ENCODE measurements around the gene BAIAP2. TPM values are rescaled to one million over a fixed set of nuclear protein-coding genes. Genes with fewer than 3 reads are reported as not detected.

BAIAP2 gene
- total RNA-seq, 2 donors from 2014 or later, result 9.9 to 15.6 TPM

DNA sequence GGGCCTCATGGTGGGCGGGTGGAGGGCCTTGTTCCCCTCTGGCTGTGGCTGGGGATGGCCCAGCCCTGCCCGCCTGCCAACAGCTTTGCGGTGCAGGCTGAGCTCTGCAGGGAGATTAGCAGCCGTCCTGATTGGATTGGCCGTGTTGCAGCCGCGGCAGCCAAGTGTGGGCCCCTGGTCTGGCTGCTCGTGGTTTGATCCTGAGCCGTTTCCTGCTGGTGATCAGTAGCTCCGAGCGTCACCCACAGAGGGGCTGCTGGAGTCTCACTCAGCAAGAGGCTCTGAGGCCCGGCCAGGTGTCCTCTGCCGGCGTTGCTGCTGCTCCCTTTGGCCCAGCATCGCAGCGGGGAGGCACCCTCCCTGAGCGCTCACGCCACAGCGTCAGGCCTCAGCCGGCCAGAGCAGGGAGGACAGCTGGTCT is 32.5 kb downstream of the BAIAP2 start:
- no peaks in the 10 kb centered on the region for H3K27me3 ChIP-seq (replicated peaks; ENCODE audit: insufficient read depth)
- H3K4me1 ChIP-seq (ENCODE audit: control insufficient read depth in 1 of 2, low read depth in 2 of 2), result peaks cover 0 to 20% of the 10 kb centered on the region in 2 donors
- no peaks in the 10 kb centered on the region for H3K9me3 ChIP-seq
- no peak for DNase-seq (ENCODE audit: low spot score)
- H3K36me3 ChIP-seq, result no peaks in the 10 kb centered on the region
- no peak for TF ChIP-seq CTCF (IDR thresholded peaks at IDR 0.05)
- no peak overlapping the region for H3K4me3 ChIP-seq
- no peak for ATAC-seq (ENCODE audit: insufficient number of reproducible peaks, low FRiP score, low read depth)
- no peak overlapping the region for H3K27ac ChIP-seq

GRCh38 chr17:81068411-81069134 is 33.6 kb downstream of the BAIAP2 start:
- no peaks in the 10 kb centered on the region for H3K27me3 ChIP-seq (replicated peaks; ENCODE audit: insufficient read depth)
- DNase-seq (ENCODE audit: low spot score) (no peak), ATAC-seq (ENCODE audit: insufficient number of reproducible peaks, low FRiP score, low read depth) (no peak)
- no peaks in the 10 kb centered on the region for H3K36me3 ChIP-seq
- no peaks in the 10 kb centered on the region for H3K9me3 ChIP-seq
- H3K4me3 ChIP-seq, result no peak overlapping the region
- no peak overlapping the region for H3K27ac ChIP-seq
- peaks cover 0 to 20% of the 10 kb centered on the region in 2 donors for H3K4me1 ChIP-seq (ENCODE audit: control insufficient read depth in 1 of 2, low read depth in 2 of 2)
- no peak for TF ChIP-seq CTCF (IDR thresholded peaks at IDR 0.05)

GRCh38 chr17:81069135-81069645 is 34.2 kb downstream of the BAIAP2 start:
- H3K36me3 ChIP-seq, result no peaks in the 10 kb centered on the region
- peaks cover 0 to 19% of the 10 kb centered on the region in 2 donors for H3K4me1 ChIP-seq (ENCODE audit: control insufficient read depth in 1 of 2, low read depth in 2 of 2)
- H3K9me3 ChIP-seq, result no peaks in the 10 kb centered on the region
- no peaks in the 10 kb centered on the region for H3K27me3 ChIP-seq (replicated peaks; ENCODE audit: insufficient read depth)
- TF ChIP-seq CTCF (IDR thresholded peaks at IDR 0.05), result no peak
- H3K27ac ChIP-seq, result no peak overlapping the region
- ATAC-seq (ENCODE audit: insufficient number of reproducible peaks, low FRiP score, low read depth) (no peak), DNase-seq (ENCODE audit: low spot score) (no peak)
- no peak overlapping the region for H3K4me3 ChIP-seq

DNA sequence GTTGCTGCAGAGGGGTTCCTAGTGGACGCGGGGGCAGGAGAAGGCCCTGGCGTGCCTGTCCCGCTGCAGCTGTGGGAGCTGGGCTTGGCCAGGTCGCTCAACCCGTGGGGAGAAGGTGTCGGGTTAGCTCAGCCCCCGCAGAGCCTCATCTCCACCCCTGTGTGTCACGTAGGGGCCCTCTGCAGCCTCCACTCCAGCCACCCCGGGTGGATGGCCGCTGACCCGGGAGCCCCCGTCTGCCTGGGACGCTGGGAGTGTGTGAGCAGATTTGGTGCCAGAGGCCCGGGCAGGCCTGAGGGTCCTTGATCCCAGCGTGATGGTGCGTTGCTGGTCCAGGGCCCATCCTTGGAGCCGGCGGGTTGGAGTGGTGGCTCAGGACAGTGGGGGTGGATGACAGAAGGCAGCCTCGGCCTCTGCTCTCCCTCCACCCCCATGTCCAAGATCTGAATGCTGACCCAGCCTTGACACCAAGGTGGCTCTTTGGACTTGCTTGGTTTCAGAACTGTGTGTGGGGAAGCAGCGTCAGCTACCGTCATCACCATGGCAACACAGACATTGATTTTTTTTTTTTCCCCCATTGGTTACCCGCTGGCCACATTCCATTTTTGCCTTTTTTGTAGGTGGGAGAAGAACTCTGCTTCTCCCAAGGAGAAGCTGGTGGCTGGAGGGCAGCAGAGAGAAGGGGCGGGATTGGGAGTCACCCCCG is 35.7 kb downstream of the BAIAP2 start:
- ATAC-seq (ENCODE audit: insufficient number of reproducible peaks, low FRiP score, low read depth) (no peak), DNase-seq (ENCODE audit: low spot score) (no peak)
- Histone ChIP-seq H3K36me3 (no peaks in the 10 kb centered on the region), H3K4me3 (no peak overlapping the region), H3K4me1 (ENCODE audit: control insufficient read depth in 1 of 2, low read depth in 2 of 2) (peaks cover 0 to 6% of the 10 kb centered on the region in 2 donors), H3K27me3 (replicated peaks; ENCODE audit: insufficient read depth) (no peaks in the 10 kb centered on the region), H3K9me3 (no peaks in the 10 kb centered on the region), H3K27ac (no peak overlapping the region)
- no peak for TF ChIP-seq CTCF (IDR thresholded peaks at IDR 0.05)
